NB4 (cell line): Measurements from ENCODE around the gene SWSAP1.

Source experiments
- DNase-seq: peaks from one replicate; pipeline ENCODE4 v3.0.0; 2010; ENCODE audit warnings: low read depth
- H3K4me3 ChIP-seq: one replicate; pipeline ENCODE4 v1.5.1; 2011; ENCODE audit warnings: mild to moderate bottlenecking, low read depth, low read length, moderate library complexity
- CTCF ChIP-seq: IDR thresholded peaks from one replicate; pipeline ENCODE4 v1.5.1; 2012; ENCODE audit warnings: low read depth, low read length
- MAX ChIP-seq: IDR thresholded peaks from 2 replicates; pipeline ENCODE4 v1.6.1; 2011; ENCODE audit warnings: low read depth, low read length
- MYC ChIP-seq: IDR thresholded peaks from 2 replicates; pipeline ENCODE4 v1.6.1; 2011; ENCODE audit warnings: low read depth, low read length
- POLR2A ChIP-seq: IDR thresholded peaks from 2 replicates; pipeline ENCODE4 v1.6.1; 2011; ENCODE audit warnings: mild to moderate bottlenecking; ENCODE audit not compliant: insufficient read length; ENCODE audit errors: extremely low read depth

Gene SWSAP1

GRCh38 chr19:11397089-11397610 lies 22.7 kb downstream of the SWSAP1 start:
- TF ChIP-seq MAX (no peak), CTCF (no peak), MYC (no peak), POLR2A (no peak)
- no peak overlapping the region for H3K4me3 ChIP-seq
- no peak for DNase-seq

- H3K4me3 ChIP-seq, result no peak overlapping the region
- DNase-seq, result no peak
- no peak for TF ChIP-seq POLR2A
- TF ChIP-seq MYC, result no peak
- no peak for TF ChIP-seq MAX
- no peak for TF ChIP-seq CTCF
These were observed 25.2 kb downstream of the SWSAP1 start for GRCh38 chr19:11399667-11400066.

- no peak overlapping the region for H3K4me3 ChIP-seq
- TF ChIP-seq MYC (no peak), CTCF (no peak), MAX (no peak), POLR2A (no peak)
- no peak for DNase-seq
These were observed 26.3 kb downstream of the SWSAP1 start for GRCh38 chr19:11400798-11401197.

- TF ChIP-seq CTCF (no peak), MAX (no peak), POLR2A (no peak), MYC (no peak)
- no peak overlapping the region for H3K4me3 ChIP-seq
- no peak for DNase-seq
These were observed 27.5 kb downstream of the SWSAP1 start for GRCh38 chr19:11401808-11402543.

GRCh38 chr19:11404588-11405222 lies 30.2 kb downstream of the SWSAP1 start:
- H3K4me3 ChIP-seq, result no peak overlapping the region
- TF ChIP-seq CTCF, result no peak
- no peak for TF ChIP-seq POLR2A
- DNase-seq, result no peak
